Dermis microvascular lymphatic vessel endothelial cell (primary cell): ENCODE data around the gene ARPP21. TPM values are rescaled to one million over a fixed set of nuclear protein-coding genes. Genes with fewer than 3 reads are reported as not detected.
"Not testable (repeated sequence)": the region's sequence is repeated elsewhere in the genome, so short reads cannot be mapped to it uniquely, and the experiment has no call there.

Source experiments
- DNase-seq, 2 donors: peaks; one replicate each; pipeline versions ENCODE4 v3.0.0 to v3.0.0-alpha.2; 2010; ENCODE audit warnings: low read depth in 2 of 2
- total RNA-seq: library from RNA; depleted of rRNA; stranded (reverse); fragments of >200 nt; gene quantifications from 2 replicates; pipeline ENCODE4 v1.2.1, GENCODE V29; 2014

The ARPP21 gene
- total RNA-seq = not detected in 2 replicates

DNA sequence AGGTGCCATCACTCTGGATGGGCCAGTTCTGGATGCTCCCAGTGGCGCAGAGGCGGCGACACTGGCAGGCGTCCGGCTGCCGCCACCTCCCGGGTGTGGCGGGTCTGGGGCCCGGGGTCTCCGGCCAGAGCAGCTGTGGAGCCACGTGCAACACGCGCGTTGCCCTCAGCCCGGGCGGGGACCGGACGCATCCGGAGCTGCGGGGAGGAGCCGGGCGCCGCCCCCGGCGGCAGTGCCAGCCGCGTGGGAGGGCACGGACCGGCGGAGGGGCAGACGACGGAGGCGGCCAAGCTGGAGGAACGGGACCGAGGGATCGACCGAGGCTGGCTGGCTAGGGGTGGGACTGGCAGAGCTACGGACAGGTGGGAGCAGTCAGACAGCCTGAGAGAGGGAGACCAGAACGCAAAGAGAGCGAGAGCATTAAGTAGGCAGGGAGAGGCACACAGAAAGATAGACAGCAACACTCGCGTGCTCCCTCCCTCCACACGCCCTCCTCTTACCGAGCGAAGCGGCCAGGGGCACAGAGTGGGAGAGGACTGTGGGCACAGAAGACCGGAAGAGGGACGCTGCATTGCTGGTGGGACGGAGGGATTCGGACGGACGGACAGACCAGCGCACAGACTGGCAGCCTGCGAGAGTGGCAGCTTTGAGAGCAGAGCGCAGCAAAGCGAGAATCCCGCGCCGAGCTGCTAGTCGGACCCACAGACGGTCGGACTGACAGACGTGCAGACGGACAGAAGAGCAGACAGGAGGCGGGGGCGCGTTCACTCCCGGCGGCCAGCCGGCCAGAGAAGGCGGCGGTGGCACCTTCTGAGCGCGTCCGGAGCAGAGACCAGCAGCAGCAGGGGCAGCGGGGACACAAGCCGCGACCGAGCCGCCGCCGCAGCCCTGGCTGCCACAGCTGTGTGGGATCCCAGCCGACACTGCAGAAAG is at the start of gene ARPP21:
Gene ARPP21 (plus strand): TSS at position 272 of the 933 bp plus-strand sequence. CDS start 42,227 bp downstream, outside the sequence.
- DNase-seq = peak in 1 of 2 donors; percentile 2

GRCh38 chr3:35592589-35593295 is 46.6 kb upstream of the ARPP21 start:
- DNase-seq = no peak

DNA sequence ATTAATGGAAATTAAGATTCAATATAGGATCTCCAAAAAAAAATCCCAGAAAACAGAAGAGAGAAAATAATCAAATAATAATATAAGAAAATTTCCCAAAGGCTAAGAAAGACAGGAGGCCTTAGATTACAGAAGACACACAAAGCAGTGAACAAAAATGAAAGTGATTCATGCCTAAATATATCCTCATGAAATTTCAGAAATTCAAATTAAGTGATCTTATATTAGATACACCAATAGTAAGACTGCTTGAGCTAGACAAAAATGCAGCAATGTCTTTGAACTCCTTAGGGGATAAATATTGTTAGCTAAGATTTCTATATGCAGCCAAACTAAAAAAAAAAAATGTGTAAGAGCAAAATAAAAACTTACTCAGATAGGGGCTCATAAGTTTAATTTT is 44.6 kb upstream of the ARPP21 start:
- DNase-seq = no peak

DNA sequence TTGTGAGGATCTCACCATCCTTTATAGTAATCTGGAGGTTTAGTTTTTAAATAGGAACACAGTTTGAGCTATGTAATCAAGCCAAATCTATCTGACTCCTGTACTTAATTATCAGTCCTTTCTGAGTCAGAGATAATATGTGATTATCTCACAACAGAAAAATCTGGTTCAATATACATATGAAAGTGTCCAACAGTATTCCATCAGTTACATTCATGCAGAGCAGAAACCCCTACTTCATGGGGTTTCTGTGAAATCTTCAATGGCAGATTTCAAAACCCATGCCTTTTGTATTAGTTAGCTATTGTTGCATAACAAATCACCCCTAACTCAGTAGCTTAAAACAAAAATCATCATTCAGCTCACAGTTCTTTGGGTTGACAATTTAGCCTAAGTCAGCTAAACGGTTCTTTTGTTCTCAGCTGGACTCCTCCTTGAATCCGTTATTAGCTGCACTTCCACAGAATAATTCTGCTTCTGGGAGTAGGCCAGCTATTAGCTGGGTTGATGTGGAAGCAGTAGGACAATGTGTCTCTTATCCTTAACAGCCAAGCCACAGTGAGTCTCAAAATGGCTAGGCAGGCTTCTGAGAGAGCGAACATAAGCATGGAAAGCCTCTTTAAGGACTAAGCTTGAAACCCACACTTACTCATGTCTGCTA is 42.9 kb upstream of the ARPP21 start:
- no peak for DNase-seq

GRCh38 chr3:35597490-35597889 is 41.8 kb upstream of the ARPP21 start:
- DNase-seq = no peak

DNA sequence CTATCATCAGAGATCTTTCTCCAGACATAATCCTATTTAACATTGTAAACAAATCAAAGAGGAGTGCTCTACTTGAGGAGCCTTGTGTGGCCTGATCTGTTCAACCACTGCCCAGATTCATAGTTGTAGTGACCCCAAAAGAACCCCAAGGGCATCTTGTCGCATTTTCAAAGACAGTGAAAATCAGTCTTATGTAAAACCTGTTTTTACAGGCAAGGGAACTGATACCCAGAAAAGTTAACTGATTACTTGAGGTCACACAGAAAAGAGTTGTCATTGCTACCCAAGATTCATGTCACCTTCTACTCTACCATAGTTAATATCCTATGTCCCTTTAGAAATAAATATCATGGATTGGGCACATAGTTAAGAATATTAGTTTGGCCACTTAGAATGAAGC is 40.5 kb upstream of the ARPP21 start:
- DNase-seq = no peak

DNA sequence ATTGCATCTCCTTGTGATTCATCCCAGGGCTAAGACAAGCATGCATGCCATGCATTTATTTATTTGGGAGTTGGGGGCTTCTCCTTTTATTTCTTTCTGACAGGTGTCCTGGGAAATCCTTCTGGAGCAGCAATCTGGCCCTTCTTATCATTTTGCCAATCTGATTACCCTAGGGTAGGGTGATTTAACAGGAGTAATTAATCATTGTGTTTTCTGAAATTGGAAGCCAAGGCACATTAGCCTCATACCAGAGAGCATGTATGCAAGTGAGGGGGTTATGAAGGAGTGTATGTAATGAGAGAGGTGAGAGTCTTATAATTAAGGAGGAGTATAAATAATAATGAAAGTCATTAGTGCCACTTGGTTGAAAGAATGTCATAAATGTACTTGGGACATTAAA is 37.4 kb upstream of the ARPP21 start:
- no peak for DNase-seq

- DNase-seq = no peak
Observed at GRCh38 chr3:35602395-35602936, 36.9 kb upstream of the ARPP21 start.

- DNase-seq = no peak
Observed at GRCh38 chr3:35616346-35616745, 23.0 kb upstream of the ARPP21 start.

DNA sequence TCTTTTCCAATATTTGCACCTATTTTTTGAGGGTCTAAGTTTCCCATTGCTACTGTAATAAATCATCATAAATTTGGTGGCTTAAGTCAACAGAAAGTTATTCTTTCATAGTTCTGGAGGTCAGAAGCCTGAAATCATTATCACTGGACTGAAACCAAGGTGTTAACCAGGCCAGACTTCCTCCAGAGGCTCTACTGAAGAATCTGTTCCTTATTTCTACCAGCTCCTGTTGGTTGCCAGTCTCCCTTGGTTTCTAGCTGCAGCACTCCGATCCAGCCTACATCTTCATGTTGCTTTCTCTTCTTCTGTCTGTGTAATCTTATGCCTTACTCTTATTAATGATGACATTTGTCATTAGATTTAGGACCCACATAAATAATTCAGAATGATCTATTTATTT is 22.0 kb upstream of the ARPP21 start:
- DNase-seq = no peak

GRCh38 chr3:35620238-35620637 is 19.1 kb upstream of the ARPP21 start:
- DNase-seq = not testable (repeated sequence)

DNA sequence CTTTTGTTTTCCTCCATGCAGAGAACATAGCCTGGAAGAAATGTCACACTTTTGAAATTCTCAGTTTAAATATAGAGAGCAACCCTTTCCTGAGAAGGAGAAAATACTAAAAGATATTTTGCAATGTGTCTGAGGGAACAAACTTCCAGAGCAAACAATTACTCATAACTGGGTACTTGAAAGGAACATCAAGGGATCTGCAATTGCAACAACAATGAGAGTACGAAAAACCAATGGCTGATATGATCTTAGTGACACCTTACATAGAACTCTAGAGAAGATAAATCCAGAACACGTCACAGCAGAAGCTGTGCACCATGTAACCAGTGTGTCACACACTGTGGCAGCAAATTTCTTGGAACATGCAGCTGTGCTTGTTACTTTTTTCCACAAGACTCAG is 14.6 kb upstream of the ARPP21 start:
- DNase-seq = no peak

GRCh38 chr3:35633332-35634124 is 5.8 kb upstream of the ARPP21 start:
- DNase-seq = no peak

- DNase-seq = no peak
Observed at GRCh38 chr3:35635407-35635806, 3.9 kb upstream of the ARPP21 start.

DNA sequence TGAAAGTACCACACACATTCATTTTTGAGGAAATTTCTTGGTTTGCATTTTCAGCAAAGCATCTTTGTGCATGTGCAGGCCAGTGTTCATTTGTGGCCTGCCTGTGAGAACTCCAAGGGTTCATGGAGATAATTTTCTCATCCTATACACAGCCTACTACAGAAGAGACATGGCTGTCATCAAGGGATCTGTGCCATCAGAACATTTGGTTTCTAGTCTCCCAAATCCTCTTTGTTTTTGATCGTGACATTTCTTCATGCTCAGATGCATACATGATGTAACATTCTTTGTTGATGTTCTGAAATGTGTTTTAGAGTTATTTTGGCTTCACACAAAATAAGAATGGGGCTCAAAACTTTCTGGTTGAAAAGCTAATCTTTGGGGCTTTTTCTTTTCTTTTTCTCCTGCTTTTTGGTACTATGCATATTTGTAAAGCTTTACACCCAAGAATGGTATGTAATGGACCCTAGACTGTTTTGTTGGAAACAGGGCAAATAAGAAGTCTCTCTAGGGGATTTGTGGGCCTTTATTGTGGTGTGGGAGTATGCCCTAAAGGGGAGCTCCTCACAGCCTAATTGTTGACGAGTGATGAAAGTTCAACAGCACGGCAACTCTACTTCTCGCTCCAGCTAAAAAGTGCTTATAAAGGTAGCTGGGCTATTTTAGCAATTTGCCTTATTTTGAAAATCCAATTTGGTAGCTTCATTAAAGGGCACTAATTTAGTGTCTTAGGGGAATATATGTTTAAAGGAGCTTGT is 3.2 kb upstream of the ARPP21 start:
- no peak for DNase-seq

GRCh38 chr3:35638251-35638979 is 910 bp upstream of the ARPP21 start:
- no peak for DNase-seq

GRCh38 chr3:35638980-35639253 is 408 bp upstream of the ARPP21 start:
- DNase-seq = no peak

DNA sequence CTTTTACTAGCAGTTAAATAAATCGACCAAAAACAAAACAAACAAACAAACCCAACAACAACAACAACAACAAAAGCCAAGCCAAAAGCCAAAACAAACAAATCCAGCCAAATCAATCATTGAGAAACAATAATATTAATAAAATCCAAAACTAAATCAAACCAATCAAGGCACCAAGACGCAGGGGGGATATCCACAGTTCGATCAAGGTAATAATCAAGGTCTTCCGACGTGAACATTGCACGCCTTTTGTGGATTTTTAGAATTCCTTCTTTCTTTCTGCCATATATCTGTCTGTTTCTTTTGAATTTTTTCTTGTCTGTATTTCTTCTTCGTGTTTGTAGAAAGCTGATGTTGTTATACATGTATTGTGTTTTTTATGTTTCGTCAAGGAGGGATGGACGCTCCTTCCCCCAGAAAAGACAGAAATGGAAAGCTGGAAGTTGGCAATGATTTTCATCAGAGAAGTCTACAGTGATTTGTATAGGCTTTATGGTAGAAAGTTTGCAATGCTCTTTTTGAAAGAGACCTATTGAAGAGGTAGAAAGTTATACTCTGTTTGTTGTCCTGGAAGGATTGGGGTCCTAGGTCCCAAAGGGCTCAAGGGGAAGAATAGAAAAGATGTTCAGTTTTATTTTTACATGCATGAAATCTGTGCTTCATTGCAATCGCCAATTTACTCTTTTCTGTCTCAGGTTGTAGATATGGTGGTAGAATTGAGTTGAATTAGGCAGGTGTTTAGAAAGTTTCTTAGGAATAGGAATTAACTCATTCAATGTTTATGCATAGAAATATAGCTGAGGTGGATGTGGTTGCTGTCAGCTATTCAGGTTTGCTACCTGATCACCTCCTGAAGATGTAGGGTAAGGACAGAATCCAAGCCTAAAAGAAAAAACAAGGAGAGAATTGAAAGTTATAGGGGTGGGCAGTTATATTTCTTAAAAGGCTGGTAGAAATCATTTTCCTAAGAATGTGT is 1.2 kb downstream of the ARPP21 start:
- no peak for DNase-seq

- no peak for DNase-seq
Observed at GRCh38 chr3:35641331-35641730, 2.0 kb downstream of the ARPP21 start.
